Vagina (tissue), 2 donors: Measurements from ENCODE around the gene NHSL2. TPM values are rescaled to one million over a fixed set of nuclear protein-coding genes. Genes with fewer than 3 reads are reported as not detected.
A peak's percentile ranks its signal among the peaks of the same experiment; 100 is the strongest.

Experiments used
- DNase-seq, 2 donors: peaks; one replicate each; pipeline ENCODE4 v3.0.0-alpha.2; 2017; ENCODE audit errors: extremely low spot score in 2 of 2
- H3K27ac ChIP-seq: fragments of 200-600 bp; sonication (generic); one replicate; pipeline ENCODE4 v1.5.1; 2019
- H3K27me3 ChIP-seq: fragments of 200-600 bp; sonication (generic); one replicate; pipeline ENCODE4 v1.5.1; 2019
- H3K36me3 ChIP-seq, 2 donors: fragments of 200-600 bp; sonication (generic); one replicate each; pipeline ENCODE4 v1.5.1; 2017 to 2019
- H3K4me1 ChIP-seq: fragments of 200-600 bp; sonication (generic); one replicate; pipeline ENCODE4 v1.5.1; 2019
- H3K4me3 ChIP-seq, 2 donors: fragments of 200-600 bp; sonication (generic); 1 replicate in 1 of 2; 2 replicates in 1 of 2; pipeline ENCODE4 v1.5.1; 2016 to 2019
- H3K9me3 ChIP-seq: fragments of 200-600 bp; sonication (generic); one replicate; pipeline ENCODE4 v1.5.1; 2019
- CTCF ChIP-seq, 3 experiments: fragments of 450-650 bp in 2 of 3; fragments of 200-600 bp in 1 of 3; sonication (generic) in 1 of 3; IDR thresholded peaks; one replicate each; pipeline ENCODE4 v1.5.1; 2017 to 2019; ENCODE audit warnings: antibody characterized with exemption in 3 of 3, mild to moderate bottlenecking in 2 of 3, moderate library complexity in 2 of 3
- POLR2A ChIP-seq, 2 donors: fragments of 450-650 bp; IDR thresholded peaks; one replicate each; pipeline ENCODE4 v1.6.1; 2017; ENCODE audit warnings: antibody characterized with exemption in 2 of 2, mild to moderate bottlenecking in 2 of 2, moderate library complexity in 2 of 2
- POLR2AphosphoS5 ChIP-seq, 2 donors: sonication (generic); formaldehyde crosslinking; IDR thresholded peaks; one replicate each; pipeline ENCODE4 v1.9.0; 2017; ENCODE audit warnings: antibody characterized with exemption in 2 of 2, mild to moderate bottlenecking in 2 of 2, low read depth in 1 of 2; ENCODE audit not compliant: insufficient read depth in 1 of 2
- intact Hi-C: fragments of 100-400 bp; cut with DNase I; formaldehyde crosslinking; loops from one replicate; pipeline ENCODE4 v1.15.1; 2023
- total RNA-seq: library from RNA; depleted of rRNA; stranded (reverse); fragments of >200 nt; gene quantifications from one replicate; pipeline ENCODE4 v1.2.3, GENCODE V29; 2016

The NHSL2 gene
- total RNA-seq, 1 donor from 2014 or later = 12.3 TPM

DNA sequence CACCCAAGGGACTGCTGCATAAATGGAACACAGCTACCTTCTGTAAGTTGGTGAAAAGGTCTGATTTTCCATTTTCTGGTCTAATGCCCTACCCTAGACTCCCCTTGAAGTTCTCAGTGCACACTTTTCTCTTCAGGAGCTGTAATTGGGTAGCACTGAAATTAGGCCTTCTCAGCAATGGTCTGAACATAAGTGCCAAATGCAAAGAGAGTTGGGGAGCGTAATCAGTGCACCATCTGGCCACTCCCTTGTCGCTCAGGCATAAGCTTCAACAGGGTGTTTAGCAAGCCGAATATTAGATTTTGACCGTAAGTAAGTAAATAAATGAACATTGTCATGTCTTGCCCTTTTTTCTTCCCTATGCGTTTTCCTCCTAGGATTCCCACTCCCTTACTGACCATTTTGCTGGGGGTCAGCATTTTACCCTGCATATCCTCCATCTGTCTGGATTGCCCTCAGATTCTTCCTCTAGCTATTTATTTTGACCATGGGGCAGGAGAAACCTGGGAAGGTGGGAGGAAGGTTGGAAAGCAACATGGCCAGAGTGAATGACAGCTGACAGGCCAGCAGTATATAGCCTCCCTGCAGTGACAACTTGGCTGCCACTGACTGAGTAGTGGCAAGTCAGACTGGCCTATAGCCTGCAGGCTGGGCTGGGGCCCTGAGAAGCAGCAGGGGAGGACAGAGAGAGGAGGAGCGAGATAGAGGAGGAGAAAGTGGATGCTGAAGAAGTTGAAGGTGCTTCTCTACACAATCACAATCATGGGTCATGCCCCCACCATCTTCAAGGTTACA lies 2.7 kb downstream of the NHSL2 start:
- Histone ChIP-seq H3K36me3 (no peaks in the 10 kb centered on the region), H3K9me3 (no peaks in the 10 kb centered on the region), H3K4me1 (no peaks in the 10 kb centered on the region), H3K27me3 (no peaks in the 10 kb centered on the region), H3K27ac (no peak overlapping the region), H3K4me3 (no peak overlapping the region)
- intact Hi-C loops = no loop called here
- no peak for TF ChIP-seq POLR2AphosphoS5 (IDR thresholded peaks at IDR 0.05; ENCODE audit: insufficient read depth in 1 of 2, low read depth in 1 of 2)
- no peak for TF ChIP-seq POLR2A (IDR thresholded peaks at IDR 0.05)
- no peak for TF ChIP-seq CTCF (IDR thresholded peaks at IDR 0.05)
- DNase-seq = no peak

DNA sequence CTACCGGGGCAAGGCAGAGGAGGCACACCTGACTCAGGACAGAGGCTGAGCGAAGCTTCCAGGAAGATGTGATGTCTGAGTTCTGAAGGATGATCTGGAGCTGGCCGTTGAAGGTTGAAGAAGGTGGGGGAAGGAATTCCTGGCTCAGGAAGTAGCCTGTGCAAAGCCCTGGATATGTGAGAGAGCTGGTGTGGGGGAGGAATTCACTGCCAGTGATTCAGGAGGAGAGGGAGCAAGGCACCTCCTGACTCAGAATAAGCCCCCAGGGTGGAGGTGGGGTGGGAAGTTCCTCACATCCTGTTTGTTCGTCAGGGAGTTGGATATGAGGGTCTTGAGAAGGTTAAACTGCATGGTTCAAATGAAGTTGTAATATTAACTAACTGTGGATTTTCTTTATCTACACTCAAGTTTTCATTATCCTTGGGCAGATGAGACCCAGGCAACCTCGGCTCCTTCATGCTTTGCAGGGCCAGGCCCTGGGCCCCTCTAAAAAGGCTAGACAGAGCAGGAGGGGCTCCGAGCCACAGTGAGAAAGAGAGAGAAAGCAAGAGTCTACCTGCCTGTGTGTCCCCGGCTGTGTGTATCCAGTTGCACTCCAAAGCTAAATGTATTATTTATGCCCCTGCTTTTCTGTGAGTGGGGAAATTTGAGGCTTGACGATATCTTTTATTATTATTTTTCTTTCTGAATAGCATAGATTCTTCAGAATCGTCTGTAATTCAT lies 7.1 kb downstream of the NHSL2 start:
- intact Hi-C loops = no loop called here
- no peak for DNase-seq
- TF ChIP-seq POLR2AphosphoS5 (IDR thresholded peaks at IDR 0.05; ENCODE audit: insufficient read depth in 1 of 2, low read depth in 1 of 2) (no peak), CTCF (IDR thresholded peaks at IDR 0.05) (no peak), POLR2A (IDR thresholded peaks at IDR 0.05) (no peak)
- Histone ChIP-seq H3K4me3 (no peak overlapping the region), H3K27ac (no peak overlapping the region), H3K27me3 (no peaks in the 10 kb centered on the region), H3K9me3 (no peaks in the 10 kb centered on the region), H3K4me1 (no peaks in the 10 kb centered on the region), H3K36me3 (no peaks in the 10 kb centered on the region)

- no peaks in the 10 kb centered on the region for H3K27me3 ChIP-seq
- no peak overlapping the region for H3K4me3 ChIP-seq
- no peak for TF ChIP-seq CTCF (IDR thresholded peaks at IDR 0.05)
- H3K9me3 ChIP-seq = no peaks in the 10 kb centered on the region
- H3K27ac ChIP-seq = no peak overlapping the region
- no peak for DNase-seq
- H3K4me1 ChIP-seq = no peaks in the 10 kb centered on the region
- no peaks in the 10 kb centered on the region for H3K36me3 ChIP-seq
- intact Hi-C loops = no loop called here
Observed at GRCh38 chrX:71919431-71919830, 8.8 kb downstream of the NHSL2 start.

DNA sequence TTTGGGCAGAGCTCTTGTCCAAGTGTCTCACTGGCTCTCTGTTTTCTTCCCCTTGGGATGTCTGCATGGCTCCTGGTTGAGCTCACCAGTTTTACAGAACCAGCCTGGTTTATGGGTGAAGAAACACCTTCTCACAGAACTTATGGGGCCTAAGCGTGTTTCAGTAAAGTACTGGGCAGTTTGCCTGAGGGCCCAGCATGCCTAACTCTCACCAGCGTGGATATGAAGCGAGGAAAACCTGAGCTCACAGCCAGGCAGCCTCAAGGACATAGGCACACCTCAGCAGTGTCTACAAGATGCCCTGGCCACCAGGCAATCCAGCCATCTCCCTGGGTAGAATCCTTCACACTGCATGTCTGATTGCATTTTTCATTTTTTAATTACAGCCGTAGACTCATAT lies 9.2 kb downstream of the NHSL2 start:
- no peak overlapping the region for H3K27ac ChIP-seq
- no peaks in the 10 kb centered on the region for H3K9me3 ChIP-seq
- peak in 1 of 2 donors; percentile 61 for DNase-seq
- H3K36me3 ChIP-seq = no peaks in the 10 kb centered on the region
- intact Hi-C loops = no loop called here
- H3K27me3 ChIP-seq = no peaks in the 10 kb centered on the region
- TF ChIP-seq POLR2A (IDR thresholded peaks at IDR 0.05) = no peak
- no peak for TF ChIP-seq POLR2AphosphoS5 (IDR thresholded peaks at IDR 0.05; ENCODE audit: insufficient read depth in 1 of 2, low read depth in 1 of 2)
- TF ChIP-seq CTCF (IDR thresholded peaks at IDR 0.05) = no peak
- H3K4me1 ChIP-seq = no peaks in the 10 kb centered on the region
- H3K4me3 ChIP-seq = no peak overlapping the region

- Histone ChIP-seq H3K36me3 (no peaks in the 10 kb centered on the region), H3K27ac (no peak overlapping the region)
Observed at GRCh38 chrX:71922686-71923085, 12.0 kb downstream of the NHSL2 start.

More at GRCh38 chrX:71922686-71923085, 12.0 kb downstream of the NHSL2 start:
- Histone ChIP-seq H3K9me3 (no peaks in the 10 kb centered on the region), H3K4me1 (no peaks in the 10 kb centered on the region), H3K27me3 (no peaks in the 10 kb centered on the region), H3K4me3 (no peak overlapping the region)
- no peak for DNase-seq
- TF ChIP-seq POLR2AphosphoS5 (IDR thresholded peaks at IDR 0.05; ENCODE audit: insufficient read depth in 1 of 2, low read depth in 1 of 2) (peak in 1 of 2 donors; percentile 30), POLR2A (IDR thresholded peaks at IDR 0.05) (no peak), CTCF (IDR thresholded peaks at IDR 0.05) (no peak)
- intact Hi-C loops = no loop called here
